ENCODE data around the gene FLT4. TPM values are rescaled to one million over a fixed set of nuclear protein-coding genes. Genes with fewer than 3 reads are reported as not detected.

The FLT4 gene
- polyA plus RNA-seq, 5 donors: 27.0 to 43.9 (median 33.7) TPM

DNA sequence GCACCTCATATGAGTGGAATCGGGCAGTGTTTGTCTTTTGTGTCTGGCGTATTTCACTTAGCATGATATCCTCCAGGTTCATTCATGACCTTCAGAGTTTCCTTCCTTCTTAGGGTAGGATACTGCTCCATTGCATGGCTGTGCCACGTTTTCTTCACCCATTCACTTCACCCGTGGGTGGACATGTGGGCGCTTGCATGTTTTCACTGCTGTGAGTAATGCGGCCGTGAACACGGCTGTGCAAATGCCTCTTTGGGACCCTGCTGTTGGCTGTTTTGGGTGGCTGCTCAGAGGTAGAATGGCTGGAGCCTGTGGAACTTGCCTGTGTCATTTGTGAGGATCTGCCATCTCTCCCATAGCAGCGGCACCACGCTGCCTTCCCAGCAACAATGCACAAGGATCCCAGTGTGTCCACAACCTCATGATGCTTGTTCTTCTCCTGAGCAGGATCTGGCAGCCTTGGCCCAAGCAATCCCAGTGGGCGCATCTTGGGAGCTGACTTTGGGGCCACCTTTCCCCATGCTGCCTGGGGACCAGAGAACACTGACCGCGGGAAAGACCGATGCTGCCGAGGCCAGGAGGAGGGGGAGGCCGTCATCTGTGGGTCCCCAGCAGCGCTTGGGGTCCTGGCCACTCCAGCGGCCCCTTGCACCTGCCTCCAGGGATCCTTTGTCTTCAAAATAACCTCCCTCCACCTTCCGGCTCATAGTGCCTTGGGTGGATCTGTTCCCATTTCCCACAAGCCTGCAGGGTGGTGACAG lies 55.8 kb downstream of the FLT4 start:
- no peak for DNase-seq

DNA sequence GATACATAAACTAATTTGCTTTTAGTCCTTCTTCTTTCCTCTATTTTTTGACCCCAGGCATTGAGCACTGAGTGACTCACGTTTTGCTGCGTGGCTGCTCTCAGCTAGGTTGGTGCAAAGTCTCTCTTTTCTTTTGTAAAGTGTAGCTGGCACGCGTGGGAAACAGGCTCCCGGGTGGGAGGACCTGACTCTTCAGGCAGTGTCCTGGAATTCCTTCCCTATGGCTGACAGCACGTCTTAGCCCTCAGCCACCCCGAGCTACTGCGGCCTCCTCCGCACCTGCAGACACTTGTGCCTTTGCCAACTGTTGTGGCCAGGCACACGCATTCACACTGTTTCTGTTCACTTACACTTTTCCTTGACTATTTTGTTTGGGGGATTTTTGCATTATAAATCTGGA lies 57.2 kb downstream of the FLT4 start:
- DNase-seq: no peak

DNA sequence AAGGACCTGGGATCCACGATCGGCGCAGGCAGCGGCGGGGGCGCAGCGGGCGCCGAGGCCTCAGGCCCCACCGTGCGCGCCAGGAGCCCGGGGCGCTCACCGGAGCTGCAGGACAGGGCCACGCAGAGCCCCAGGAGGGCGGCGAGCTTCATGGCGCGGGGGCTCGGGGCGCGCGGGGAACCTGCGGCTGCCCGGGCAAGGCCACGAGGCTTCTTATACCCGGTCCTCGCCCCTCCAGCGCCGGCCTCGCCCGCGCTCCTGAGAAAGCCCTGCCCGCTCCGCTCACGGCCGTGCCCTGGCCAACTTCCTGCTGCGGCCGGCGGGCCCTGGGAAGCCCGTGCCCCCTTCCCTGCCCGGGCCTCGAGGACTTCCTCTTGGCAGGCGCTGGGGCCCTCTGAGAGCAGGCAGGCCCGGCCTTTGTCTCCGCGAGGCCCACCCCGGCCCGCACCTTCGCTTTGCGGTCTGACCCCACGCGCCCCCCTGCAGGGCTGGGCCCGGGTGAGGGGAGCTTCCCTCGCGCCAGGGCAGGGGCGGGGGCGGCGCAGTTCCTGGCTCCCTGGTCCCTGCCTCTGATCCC lies 58.0 kb downstream of the FLT4 start, which contains the start of gene SCGB3A1:
Gene SCGB3A1 (minus strand): TSS at position 189 of the 577 bp plus-strand sequence. CDS start 37 bp downstream, at position 152.
- no peak for DNase-seq

DNA sequence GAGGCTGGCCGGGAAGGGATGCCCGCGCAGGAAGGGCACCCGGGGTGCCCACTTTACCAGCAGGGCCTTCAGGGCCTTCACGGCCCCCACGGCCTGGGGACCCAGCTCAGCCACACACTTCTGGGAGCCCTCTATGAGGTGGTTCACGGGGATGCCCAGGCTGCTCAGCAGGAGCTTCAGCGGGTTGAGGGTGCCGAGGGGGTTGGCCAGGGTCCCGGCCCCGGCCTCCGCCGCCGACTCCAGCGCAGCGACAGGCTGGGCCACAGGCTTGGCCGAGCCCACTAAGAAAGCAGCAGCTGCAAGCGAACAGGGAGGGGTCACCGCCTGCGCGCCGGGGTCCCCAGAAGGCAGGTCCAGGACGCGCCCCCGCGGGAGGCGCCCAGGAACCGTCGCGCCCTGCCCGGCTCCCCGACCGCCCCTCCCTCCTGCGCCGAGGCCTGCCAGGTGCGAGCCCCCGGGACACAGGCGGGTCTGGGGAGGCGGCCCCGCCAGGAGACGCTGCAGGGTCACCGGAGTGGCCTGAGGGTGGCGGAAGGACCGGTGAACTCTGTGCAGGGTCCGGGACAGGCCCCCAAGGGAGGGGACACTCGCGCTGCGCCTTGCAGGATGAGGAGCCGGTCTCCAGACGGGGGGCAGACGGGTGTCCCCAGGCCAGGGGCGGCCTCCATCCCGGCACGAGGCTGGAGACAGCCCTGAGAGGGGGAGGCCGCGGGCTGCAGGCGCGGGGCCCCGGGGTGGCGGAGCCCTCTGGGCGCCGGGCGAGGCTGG lies 58.7 kb downstream of the FLT4 start:
- no peak for DNase-seq

DNA sequence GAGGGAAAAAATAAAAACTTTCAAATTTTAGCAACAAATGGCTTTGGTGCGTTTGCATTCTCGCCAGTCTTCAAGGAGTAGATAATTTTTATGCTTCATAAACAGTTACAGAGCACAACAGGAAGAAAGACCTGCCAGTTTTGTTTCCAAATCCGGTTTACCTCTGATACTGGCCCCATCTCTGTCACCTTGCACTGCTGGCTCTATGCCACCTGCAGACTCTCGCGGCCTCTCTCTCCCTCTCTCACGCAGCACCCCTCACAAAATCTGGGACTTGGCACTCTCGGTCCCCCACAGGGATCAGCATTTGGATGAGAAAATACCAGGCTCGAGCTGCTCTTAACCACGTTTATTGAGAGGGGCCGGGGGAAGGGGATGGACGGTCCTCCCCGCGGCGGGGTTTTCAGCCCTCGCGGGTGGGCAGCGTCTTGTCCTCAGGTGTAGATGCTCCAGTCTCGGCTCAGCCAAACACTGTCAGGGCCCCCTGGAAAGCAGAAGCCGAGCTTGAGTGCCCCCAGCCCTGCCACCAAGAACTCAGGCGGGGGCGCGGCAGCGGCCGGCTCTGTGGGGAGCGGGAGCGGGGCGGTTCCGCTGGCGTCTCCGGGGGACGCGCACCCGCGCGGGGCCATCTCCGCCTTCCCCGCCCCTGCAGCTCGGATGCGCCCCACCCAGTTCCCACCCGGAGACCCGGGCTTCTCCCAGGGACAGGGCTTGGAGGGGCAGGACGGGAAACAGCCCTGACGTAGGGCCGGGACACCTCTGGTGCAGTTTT lies 59.4 kb downstream of the FLT4 start:
- DNase-seq: no peak

DNA sequence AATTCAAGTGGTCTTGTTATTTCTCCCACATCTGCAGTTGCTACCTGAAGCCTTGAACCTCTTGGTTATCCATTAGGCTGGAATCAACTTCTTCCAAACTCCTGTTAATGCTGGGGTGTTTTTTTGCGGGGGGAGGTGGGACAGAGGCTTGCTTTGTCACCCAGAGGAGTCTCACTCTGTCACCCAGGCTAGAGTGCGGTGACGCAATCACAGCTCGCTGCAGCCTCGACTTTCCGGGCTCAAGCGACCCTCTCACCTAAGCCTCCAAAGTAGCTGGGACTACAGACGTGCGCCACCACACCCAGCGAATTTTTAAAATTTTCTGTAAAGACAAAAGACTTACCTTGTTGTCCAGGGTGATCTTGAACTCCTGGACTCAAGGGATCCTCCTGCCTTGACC lies 62.5 kb downstream of the FLT4 start:
- no peak for DNase-seq

DNA sequence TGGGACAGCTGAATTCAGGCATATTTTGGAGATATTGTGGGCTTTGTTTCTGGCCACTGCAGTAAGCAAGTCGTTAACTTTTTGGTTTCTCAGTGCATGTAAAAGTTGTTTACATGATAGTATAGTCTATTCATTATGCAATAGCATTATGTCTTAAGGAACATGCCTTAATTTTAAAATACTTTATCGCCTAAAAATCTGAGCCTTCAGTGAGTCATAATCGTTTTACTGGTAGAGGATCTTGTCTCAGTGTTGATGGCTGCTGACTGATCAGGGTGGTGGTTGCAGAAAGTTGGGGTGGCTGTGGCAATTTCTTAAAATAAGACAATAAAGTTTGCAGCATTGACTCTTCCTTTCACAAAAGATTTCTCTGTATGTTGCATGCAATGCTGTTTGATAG lies 63.2 kb downstream of the FLT4 start:
- DNase-seq: no peak

DNA sequence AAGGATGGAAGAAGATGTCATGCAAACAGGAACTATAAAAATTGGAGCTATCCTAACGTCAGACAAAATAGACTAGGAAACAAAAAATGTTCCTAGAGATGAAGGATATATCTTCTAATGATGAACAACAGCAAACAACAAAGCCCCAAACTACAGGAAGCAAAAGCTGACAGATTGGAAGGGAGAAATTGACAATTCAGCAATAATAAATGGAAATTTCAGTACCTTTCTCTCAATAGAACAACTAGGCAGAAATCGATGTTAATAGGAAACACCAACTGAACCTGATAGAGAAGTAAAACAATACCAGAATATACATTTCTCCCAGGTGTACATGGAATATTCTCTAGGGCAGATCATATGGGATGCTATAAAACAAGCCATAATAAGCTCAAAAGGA lies 65.7 kb downstream of the FLT4 start:
- DNase-seq: no peak

DNA sequence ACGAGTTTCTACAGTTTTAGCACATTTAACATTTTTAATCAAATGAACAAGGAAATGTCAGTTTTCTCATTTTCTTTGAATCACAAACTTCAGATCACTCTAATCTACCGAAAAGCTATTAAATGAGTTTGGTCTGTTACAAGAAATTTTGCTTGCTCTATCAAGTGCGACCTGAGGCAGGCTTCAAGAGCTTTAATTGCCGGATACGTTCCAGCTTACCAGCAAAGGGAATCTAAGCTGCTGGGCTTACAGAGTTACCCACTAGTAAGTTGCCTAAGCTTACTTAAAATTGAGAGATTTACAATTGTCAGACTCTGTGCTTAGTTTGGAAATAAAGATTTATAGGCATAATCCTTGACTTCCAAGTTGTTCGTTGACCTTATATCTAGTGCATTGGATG lies 68.7 kb downstream of the FLT4 start:
- no peak for DNase-seq

DNA sequence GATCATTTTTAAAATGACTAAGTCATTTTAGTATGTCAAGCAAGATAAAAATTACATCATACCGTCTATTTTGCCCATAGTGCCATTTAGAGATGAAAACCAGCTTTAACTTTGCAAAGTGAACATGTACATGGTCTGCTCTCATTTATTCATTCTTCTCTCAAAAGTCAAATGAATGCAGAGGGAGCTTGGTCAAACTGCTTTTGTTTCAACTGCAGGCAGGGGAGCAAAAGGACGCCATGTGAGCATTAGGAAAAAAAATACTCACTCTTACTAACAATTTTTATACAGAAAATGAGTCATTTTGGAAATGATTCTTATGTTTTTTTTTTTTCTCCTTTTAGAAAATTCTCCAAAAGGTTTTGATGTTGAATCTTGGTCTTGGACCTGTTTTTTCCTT lies 73.8 kb downstream of the FLT4 start:
- no peak for DNase-seq

DNA sequence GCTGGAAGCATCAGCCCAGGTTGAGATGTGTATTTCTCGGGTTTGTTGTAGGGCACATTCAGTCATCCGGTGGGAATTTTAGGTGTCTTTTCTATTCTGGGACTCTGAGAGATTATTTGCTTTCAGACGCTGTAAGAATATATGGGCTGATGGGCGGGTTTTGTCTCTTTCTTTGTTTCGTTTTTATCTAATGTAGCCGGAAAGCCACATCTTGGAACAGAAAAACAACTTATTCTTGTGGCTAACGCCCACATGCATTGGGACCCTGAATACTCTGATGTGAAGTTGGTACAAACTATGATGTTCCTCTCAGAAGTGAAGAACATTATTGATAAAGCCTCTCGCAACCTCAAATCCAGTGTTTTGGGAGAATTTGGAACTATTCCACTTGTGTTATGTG lies 80.5 kb downstream of the FLT4 start:
- no peak for DNase-seq

DNA sequence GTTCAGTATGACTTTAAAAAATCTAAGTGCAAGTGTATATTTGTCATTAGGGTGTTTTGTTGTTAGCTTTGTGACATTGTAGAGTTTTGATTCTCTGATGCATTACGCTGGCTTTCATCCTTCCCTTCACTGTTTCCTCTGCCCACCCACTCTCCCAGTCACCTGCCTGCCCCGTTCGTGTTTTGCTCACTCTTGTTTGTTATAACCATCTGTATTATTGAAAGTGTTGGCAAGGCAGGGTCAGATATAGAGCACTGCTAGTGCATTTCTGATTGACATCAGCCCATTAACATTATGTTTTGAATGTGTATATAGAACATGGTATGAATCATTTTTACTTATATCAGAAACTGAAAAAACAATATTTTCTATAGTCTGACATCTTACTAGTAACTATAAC lies 85.4 kb downstream of the FLT4 start:
- DNase-seq: no peak

DNA sequence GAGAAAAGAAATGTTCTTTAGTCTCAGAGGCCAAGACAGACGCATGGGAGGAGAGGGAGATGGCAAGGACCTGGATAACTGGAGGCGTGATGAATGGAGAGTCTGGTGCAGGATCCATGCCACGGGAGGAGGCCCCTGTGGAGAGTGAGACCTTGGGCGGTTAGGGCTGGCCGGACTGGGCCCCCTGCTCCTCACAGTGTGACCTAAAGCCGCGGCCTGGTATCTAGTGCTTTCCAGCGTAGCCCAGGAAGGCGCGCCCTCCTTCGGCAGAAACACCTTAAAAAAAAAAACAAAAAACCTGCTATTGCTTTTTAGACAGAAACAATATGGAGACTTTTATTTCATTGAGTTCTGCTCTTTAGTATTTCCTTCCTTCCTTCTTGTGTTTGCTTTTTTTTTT lies 91.2 kb downstream of the FLT4 start:
- DNase-seq: no peak

DNA sequence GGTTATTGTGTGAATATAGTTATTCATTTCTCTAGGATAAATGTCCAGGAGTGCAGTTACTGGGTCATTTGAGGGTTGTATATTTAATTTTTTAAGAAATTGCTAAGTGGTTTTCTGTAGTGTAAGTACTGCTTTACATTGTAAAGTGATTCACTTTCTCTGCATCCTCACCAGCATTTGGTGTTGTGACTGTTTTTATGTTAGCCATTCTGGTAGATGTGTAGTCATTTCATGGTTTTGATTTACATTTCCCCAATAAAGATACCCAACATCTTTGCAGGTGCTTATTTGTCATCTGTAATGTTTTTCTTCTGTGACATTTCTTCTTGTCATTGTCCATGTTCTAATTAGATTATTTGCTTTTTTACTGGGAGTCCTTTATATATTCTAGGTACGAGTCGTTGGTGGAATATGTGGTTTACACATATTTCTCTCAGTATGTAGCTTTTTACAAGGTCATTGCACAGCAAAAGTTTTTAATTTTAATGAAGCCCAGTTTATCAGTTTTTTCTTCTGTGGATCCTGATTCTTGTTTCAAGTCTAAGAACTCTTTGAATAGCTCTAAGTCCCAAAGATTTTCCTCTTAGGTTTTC lies 92.1 kb downstream of the FLT4 start:
- DNase-seq: no peak

DNA sequence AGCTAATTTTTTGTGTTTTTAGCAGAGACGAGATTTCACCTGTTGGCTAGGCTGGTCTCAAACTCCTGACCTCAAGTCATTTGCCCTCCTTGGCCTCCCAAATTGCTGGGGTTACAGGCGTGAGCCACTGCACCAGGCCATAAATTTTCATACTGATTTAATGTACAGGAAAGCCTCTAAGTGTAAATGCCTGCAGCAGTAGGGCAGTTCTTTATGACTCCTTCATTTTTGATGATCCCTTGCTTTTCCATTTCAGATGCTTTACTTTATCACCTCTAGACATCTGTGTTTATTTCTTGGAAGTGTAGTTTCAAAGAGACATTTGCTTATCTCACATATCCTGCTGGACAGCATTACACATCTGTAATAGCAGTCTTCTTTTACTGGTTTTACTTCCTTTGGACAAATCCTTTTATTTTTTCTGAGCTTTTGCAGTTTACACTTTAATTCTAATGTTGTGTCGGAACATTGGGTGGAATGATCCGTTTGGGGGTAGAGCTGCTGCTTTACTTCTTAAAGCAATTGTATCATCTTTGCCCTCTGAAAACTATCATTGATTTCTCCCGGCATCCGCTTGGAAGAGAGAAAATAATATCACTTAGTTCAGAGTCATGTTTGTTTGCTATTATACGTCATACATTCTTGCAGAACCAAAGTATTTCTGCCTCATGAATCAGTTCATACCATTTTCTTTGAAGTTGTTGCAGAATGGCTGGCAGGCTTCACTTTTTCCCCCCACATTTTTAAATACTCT lies 94.1 kb downstream of the FLT4 start:
- peak; percentile 8 for DNase-seq

DNA sequence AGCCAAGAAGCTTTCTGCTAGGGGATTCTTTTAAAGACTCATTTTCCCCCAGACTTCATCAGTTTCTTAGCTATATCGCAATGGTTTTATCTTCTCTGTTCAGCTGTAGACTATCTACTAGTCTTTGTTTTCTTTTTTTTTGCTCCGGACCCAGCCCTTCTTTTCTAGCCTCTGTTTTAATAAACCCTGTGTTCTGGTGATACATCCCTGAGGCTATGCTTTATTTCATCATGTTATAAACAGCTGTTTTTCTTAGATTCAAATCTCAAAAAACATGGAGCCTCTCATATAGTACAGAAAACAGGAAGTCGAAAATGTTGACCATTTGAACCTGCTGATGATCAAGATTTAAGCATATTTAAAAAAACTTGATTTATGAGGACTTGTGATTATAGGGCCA lies 95.9 kb downstream of the FLT4 start:
- no peak for DNase-seq

Other genes starting within 250 kb of the FLT4 start
- gene CNOT6, start 155.2 kb downstream of the FLT4 start, polyA plus RNA-seq (ENCODE audit: insufficient read depth in 1 of 5, insufficient read length in 5 of 5, low replicate concordance in 1 of 5): 10 to 100 TPM; 33.0 to 55.2 (median 51.3) TPM
- gene SCGB3A1, start 58.1 kb downstream of the FLT4 start, polyA plus RNA-seq (ENCODE audit: insufficient read depth in 1 of 5, insufficient read length in 5 of 5, low replicate concordance in 1 of 5): 1 to 10 TPM in 4 of 5 donors, under 1 TPM in 1; 0.94 to 4.2 (median 3.1) TPM
- gene OR2Y1, start 90.5 kb upstream of the FLT4 start, polyA plus RNA-seq (ENCODE audit: insufficient read depth in 1 of 5, insufficient read length in 5 of 5, low replicate concordance in 1 of 5): not detected
- 100 to 1,000 TPM in 1 of 5 donors, 10 to 100 TPM in 4; 67.9 to 104 (median 75.3) TPM for gene MGAT1, start 153.2 kb upstream of the FLT4 start, polyA plus RNA-seq (ENCODE audit: insufficient read depth in 1 of 5, insufficient read length in 5 of 5, low replicate concordance in 1 of 5)
- gene ZFP62, start 211.7 kb upstream of the FLT4 start, polyA plus RNA-seq (ENCODE audit: insufficient read depth in 1 of 5, insufficient read length in 5 of 5, low replicate concordance in 1 of 5): 10 to 100 TPM; 44.2 to 68.5 (median 62.9) TPM
- gene BTNL8, start 249.6 kb upstream of the FLT4 start, polyA plus RNA-seq (ENCODE audit: insufficient read depth in 1 of 5, insufficient read length in 5 of 5, low replicate concordance in 1 of 5): 1 to 10 TPM in 3 of 5 donors, under 1 TPM in 2; 0.58 to 1.1 (median 1.1) TPM